Tibial artery (tissue), 4 donors: Measurements from ENCODE around the gene SYTL3.

Source experiments
- DNase-seq, 2 donors: peaks; one replicate each; pipeline ENCODE4 v3.0.0-alpha.2; 2019
- H3K27ac ChIP-seq, 2 donors: fragments of 200-600 bp; sonication (generic) in 1 of 2; 1 replicate in 1 of 2; 2 replicates in 1 of 2; pipeline ENCODE4 v1.5.1; 2018 to 2019; ENCODE audit warnings: mild to moderate bottlenecking in 1 of 2
- H3K27me3 ChIP-seq, 2 donors: fragments of 200-600 bp; sonication (generic) in 1 of 2; one replicate each; pipeline versions ENCODE4 v1.5.1 to v1.6.0; 2016 to 2019
- H3K36me3 ChIP-seq, 3 donors: fragments of 200-600 bp; sonication (generic) in 2 of 3; one replicate each; pipeline ENCODE4 v1.5.1; 2016 to 2019; ENCODE audit warnings: mild to moderate bottlenecking in 2 of 3
- H3K4me1 ChIP-seq, 4 donors: fragments of 200-600 bp; sonication (generic) in 2 of 4; 1 replicate in 3 of 4; 2 replicates in 1 of 4; pipeline ENCODE4 v1.5.1; 2016 to 2019
- H3K4me3 ChIP-seq, 2 donors: fragments of 200-600 bp; sonication (generic) in 1 of 2; 1 replicate in 1 of 2; 2 replicates in 1 of 2; pipeline ENCODE4 v1.5.1; 2018 to 2019; ENCODE audit warnings: mild to moderate bottlenecking in 2 of 2
- H3K9me3 ChIP-seq, 3 donors: fragments of 200-600 bp; sonication (generic) in 1 of 3; one replicate each; pipeline ENCODE4 v1.5.1; 2016 to 2019
- intact Hi-C: fragments of 100-400 bp; cut with DNase I; formaldehyde crosslinking; loops from one replicate; pipeline ENCODE4 v1.15.0; 2023; ENCODE audit warnings: low total_unique reads
- TF ChIP-seq, protein P1 (sequence below), 2 experiments: fragments of 200-600 bp in 1 of 2; fragments of 450-650 bp in 1 of 2; IDR thresholded peaks; one replicate each; pipeline ENCODE4 v1.5.1; 2017 to 2019; ENCODE audit warnings: antibody characterized with exemption in 2 of 2, mild to moderate bottlenecking in 1 of 2, moderate library complexity in 1 of 2

SYTL3 gene

DNA sequence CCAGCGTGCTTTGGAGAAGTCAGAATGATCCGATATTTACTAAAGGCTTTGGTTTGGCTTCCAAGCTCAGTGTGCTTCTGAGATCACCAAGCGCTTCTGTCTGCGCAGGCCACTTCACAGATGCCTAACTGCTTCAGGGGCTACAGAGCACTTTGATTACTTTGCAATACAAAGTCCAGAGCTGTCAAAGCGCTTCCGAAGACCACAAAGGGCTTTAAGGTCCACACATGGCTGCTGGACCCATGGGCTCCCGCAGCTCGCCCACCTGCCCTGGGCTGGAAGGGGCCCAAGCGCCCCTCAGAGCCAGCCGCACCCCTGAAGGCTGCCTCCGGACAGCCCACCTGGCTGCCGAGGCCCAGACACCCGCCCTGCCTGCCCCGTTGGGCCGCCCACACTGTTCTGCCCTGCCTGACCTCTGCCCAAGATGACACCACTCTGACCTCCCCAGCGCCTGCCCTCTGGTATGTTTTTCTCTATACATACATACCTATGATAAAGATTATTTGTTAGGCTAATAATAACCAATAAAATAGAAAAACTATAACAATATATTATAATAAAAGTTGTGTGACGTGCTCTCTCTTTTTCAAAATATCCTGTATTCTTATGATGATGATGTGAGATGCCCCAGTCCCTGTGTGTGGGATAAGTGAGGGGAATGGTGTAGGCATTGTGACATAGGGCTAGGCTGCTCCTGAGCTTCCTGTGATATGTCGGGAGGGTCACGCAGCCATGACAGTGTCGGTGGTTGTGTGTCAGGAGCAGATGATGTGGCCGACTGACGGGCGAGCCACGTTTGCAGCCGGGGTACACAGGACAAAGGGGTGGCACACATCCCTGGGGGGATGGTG is 27.9 kb upstream of the SYTL3 start:
- DNase-seq, result peak in 1 of 2 donors; percentile 38
- H3K36me3 ChIP-seq, result peaks cover 7 to 35% (median 10%) of the 10 kb centered on the region in 3 donors

DNA sequence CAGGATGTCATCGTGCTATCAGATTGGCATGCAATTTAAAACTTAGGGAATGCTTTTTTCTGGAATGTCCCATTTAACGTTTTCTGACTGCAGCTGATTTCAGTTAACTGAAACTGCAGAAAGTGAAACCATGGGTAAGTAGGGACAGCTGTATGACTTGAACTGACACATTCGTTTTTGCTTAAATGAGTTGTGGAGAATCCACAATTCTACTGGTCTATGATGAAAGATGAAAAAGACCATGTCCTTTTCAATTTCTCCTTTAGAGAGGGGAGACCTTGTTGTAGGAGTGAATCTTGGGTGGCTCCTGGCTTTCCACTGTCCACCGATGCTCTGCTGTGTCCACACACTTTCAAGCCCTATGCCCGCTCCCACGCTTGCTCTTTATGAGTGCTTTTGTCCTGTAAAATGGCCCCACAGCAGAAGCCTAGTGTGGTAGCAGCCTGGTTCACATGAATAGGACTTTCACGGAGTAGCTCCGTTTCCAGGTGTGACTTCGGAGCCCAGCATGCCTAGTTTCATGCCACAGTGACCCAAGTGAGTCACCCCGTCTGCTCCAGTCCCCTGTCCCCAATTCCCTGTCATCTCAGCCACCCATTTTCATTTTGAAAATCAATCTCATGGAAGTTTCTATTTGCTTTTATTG is 27.2 kb upstream of the SYTL3 start:
- Histone ChIP-seq H3K4me3 (no peak overlapping the region), H3K4me1 (peaks cover 7 to 89% (median 39%) of the 10 kb centered on the region in 4 donors), H3K27me3 (no peaks in the 10 kb centered on the region), H3K27ac (peak overlapping the region; percentile 68 to 94), H3K9me3 (no peaks in the 10 kb centered on the region), H3K36me3 (peaks cover 7 to 43% (median 10%) of the 10 kb centered on the region in 3 donors)
- TF ChIP-seq, protein P1, sequence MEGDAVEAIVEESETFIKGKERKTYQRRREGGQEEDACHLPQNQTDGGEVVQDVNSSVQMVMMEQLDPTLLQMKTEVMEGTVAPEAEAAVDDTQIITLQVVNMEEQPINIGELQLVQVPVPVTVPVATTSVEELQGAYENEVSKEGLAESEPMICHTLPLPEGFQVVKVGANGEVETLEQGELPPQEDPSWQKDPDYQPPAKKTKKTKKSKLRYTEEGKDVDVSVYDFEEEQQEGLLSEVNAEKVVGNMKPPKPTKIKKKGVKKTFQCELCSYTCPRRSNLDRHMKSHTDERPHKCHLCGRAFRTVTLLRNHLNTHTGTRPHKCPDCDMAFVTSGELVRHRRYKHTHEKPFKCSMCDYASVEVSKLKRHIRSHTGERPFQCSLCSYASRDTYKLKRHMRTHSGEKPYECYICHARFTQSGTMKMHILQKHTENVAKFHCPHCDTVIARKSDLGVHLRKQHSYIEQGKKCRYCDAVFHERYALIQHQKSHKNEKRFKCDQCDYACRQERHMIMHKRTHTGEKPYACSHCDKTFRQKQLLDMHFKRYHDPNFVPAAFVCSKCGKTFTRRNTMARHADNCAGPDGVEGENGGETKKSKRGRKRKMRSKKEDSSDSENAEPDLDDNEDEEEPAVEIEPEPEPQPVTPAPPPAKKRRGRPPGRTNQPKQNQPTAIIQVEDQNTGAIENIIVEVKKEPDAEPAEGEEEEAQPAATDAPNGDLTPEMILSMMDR (IDR thresholded peaks at IDR 0.05), result no peak
- intact Hi-C loops, result no loop called here
- no peak for DNase-seq

More for the DNA sequence above, 27.9 kb upstream of the SYTL3 start:
- no peaks in the 10 kb centered on the region for H3K27me3 ChIP-seq
- no peak overlapping the region for H3K4me3 ChIP-seq
- intact Hi-C loops, result no loop called here
- peak overlapping the region; percentile 68 to 94 for H3K27ac ChIP-seq
- H3K4me1 ChIP-seq, result peaks cover 7 to 82% (median 34%) of the 10 kb centered on the region in 4 donors
- H3K9me3 ChIP-seq, result no peaks in the 10 kb centered on the region
- TF ChIP-seq, protein P1 (IDR thresholded peaks at IDR 0.05), result no peak

DNA sequence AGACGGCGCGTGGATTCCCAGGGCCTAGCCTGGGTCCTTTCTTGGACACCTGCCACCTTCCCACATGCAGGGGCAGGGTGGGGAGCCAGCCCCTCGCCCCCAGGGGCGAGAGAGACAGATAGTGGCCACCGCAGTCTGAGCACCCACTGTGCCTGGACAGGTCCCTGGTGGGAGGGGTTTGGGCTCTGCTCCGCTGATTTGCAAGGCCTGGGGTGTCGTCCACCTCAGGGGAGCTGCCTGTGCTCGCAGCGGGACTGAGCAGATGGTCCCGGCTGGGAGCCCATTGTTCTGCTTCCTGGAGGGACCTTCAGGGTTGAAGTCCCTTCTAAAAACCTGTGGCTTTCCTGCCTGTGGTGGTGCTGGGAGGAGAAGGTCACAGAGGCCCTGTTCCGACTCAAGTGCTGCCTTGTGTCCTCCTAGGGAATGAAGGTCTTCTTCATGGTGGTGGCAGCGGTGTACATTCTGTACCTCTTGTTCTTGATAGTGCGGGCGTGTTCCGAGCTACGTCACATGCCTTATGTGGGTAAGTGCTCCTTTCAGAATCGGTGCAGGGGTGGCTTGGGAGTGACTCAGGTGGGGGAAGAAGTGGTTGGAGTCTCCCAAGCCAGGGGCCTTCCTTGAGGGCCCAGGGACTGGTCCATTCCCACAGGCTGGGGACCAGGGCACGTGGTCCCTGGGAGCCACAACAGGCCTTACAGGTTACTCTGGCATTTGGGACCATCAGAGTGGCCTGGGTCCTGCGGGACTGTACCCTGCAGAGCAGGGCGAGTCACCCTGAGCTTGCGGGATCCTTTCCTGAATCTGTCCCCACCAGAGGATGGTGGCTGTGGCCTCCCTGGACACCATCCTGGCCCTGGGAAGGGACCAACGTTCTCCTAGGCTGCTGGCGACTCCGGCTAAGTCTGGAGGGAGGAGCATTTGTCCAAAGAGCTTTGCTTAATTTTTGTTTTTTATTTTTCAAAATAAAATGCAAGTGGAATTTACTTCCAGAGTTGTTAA is 24.9 kb upstream of the SYTL3 start:
- H3K36me3 ChIP-seq, result peaks cover 7 to 62% (median 10%) of the 10 kb centered on the region in 3 donors
- H3K4me1 ChIP-seq, result peaks cover 7 to 73% (median 35%) of the 10 kb centered on the region in 4 donors
- TF ChIP-seq, protein P1 (IDR thresholded peaks at IDR 0.05), result no peak
- H3K9me3 ChIP-seq, result no peaks in the 10 kb centered on the region
- no peak for DNase-seq
- intact Hi-C loops, result no loop called here
- no peak overlapping the region for H3K4me3 ChIP-seq
- no peaks in the 10 kb centered on the region for H3K27me3 ChIP-seq
- peak overlapping the region; percentile 94 for H3K27ac ChIP-seq

DNA sequence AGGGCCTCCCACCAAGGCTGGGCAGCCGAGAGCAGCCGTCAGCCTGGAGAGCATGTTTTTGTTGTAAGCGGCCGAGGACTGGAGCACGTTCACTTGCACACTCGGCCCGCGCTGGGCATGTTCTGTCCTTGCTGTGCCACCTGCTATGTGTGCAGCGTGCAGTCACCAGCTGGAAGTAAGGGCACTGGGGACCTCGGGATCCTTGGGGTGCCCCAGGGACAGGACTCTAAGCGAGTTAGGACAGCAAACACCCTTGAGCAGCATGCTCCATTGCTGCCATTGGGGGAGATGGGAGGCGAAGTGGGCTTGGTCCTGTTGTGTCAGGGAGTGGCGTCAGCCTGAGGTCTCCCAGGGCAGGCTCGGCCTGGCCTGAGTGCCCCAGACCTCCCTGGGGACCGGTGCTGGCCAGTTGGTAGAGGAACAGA is 24.0 kb upstream of the SYTL3 start:
- Histone ChIP-seq H3K9me3 (no peaks in the 10 kb centered on the region), H3K27me3 (no peaks in the 10 kb centered on the region), H3K4me3 (no peak overlapping the region), H3K27ac (peak overlapping the region; percentile 94), H3K4me1 (peaks cover 0 to 73% (median 38%) of the 10 kb centered on the region in 4 donors), H3K36me3 (peaks cover 7 to 55% (median 10%) of the 10 kb centered on the region in 3 donors)
- intact Hi-C loops, result no loop called here
- TF ChIP-seq, protein P1 (IDR thresholded peaks at IDR 0.05), result no peak
- peak; percentile 83 to 98 for DNase-seq
